HFFc6 (cell line): ENCODE results near the gene FASTKD2. TPM values are rescaled to one million over a fixed set of nuclear protein-coding genes. Genes with fewer than 3 reads are reported as not detected.

Experiments used
- DNase-seq: peaks from one replicate; pipeline ENCODE4 v3.0.0-alpha.2; 2018
- H3K27ac Mint-ChIP-seq: 2 replicates; pipeline ENCODE4 v1.8.0; 2020; ENCODE audit warnings: mild to moderate bottlenecking, mixed read lengths
- H3K27me3 Mint-ChIP-seq: 2 replicates; pipeline ENCODE4 v1.8.0; 2021; ENCODE audit warnings: mild to moderate bottlenecking, moderate library complexity, mixed read lengths; ENCODE audit not compliant: insufficient read depth
- H3K36me3 Mint-ChIP-seq: 2 replicates; pipeline ENCODE4 v1.8.0; 2021; ENCODE audit warnings: low read depth, mixed read lengths
- H3K4me1 Mint-ChIP-seq: 2 replicates; pipeline ENCODE4 v1.8.0; 2020; ENCODE audit warnings: low read depth, mixed read lengths
- H3K4me3 Mint-ChIP-seq: 2 replicates; pipeline ENCODE4 v1.8.0; 2020; ENCODE audit warnings: mild to moderate bottlenecking, moderate library complexity, mixed read lengths
- H3K9me3 Mint-ChIP-seq: 2 replicates; pipeline ENCODE4 v1.8.0; 2020; ENCODE audit warnings: mild to moderate bottlenecking, mixed read lengths
- total RNA-seq, 6 experiments: library from RNA; stranded (reverse); fragmentation: NEBNext Ultra II Directional; extraction: Animal tissue kit (Norgen Biotek cat#: 25700); gene quantifications; 2 replicates in 1 of 6; 3 replicates in 5 of 6; pipeline ENCODE4 v1.2.3, GENCODE V29; 2021
- TF ChIP-seq, protein P1 (sequence below): fragments of 200-600 bp; sonication (generic); IDR thresholded peaks from 2 replicates; pipeline ENCODE4 v1.5.0; 2021; ENCODE audit warnings: antibody characterized with exemption, mild to moderate bottlenecking

Gene FASTKD2
- total RNA-seq, 6 experiments from 2014 or later: 20.3 to 27.2 (median 25.4) TPM

DNA sequence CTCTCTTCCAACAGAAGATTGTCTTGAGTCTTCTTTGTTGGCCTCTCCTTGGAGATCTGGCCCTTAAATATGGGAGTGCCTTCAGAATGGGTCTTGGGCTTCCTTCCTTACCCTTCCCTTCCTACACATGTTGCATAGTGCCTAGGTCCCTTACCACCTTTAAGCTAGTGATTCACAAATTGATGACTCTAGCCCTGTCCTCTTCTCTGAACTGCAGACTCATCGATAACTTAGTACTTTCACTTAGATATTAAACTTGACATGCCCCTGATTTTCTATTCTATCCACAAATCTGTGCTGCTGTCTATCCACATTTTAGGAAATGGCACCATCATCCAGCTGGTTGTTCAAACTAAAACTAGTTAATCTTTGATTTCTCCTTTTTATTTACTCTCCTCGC lies 38.1 kb upstream of the FASTKD2 start:
- no peak for DNase-seq
- H3K4me1 Mint-ChIP-seq: no peaks in the 10 kb centered on the region
- H3K9me3 Mint-ChIP-seq: no peaks in the 10 kb centered on the region
- no peak overlapping the region for H3K4me3 Mint-ChIP-seq
- H3K27ac Mint-ChIP-seq: no peak overlapping the region
- peaks cover 6% of the 10 kb centered on the region for H3K27me3 Mint-ChIP-seq
- TF ChIP-seq, protein P1, sequence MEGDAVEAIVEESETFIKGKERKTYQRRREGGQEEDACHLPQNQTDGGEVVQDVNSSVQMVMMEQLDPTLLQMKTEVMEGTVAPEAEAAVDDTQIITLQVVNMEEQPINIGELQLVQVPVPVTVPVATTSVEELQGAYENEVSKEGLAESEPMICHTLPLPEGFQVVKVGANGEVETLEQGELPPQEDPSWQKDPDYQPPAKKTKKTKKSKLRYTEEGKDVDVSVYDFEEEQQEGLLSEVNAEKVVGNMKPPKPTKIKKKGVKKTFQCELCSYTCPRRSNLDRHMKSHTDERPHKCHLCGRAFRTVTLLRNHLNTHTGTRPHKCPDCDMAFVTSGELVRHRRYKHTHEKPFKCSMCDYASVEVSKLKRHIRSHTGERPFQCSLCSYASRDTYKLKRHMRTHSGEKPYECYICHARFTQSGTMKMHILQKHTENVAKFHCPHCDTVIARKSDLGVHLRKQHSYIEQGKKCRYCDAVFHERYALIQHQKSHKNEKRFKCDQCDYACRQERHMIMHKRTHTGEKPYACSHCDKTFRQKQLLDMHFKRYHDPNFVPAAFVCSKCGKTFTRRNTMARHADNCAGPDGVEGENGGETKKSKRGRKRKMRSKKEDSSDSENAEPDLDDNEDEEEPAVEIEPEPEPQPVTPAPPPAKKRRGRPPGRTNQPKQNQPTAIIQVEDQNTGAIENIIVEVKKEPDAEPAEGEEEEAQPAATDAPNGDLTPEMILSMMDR: no peak
- H3K36me3 Mint-ChIP-seq: no peaks in the 10 kb centered on the region

DNA sequence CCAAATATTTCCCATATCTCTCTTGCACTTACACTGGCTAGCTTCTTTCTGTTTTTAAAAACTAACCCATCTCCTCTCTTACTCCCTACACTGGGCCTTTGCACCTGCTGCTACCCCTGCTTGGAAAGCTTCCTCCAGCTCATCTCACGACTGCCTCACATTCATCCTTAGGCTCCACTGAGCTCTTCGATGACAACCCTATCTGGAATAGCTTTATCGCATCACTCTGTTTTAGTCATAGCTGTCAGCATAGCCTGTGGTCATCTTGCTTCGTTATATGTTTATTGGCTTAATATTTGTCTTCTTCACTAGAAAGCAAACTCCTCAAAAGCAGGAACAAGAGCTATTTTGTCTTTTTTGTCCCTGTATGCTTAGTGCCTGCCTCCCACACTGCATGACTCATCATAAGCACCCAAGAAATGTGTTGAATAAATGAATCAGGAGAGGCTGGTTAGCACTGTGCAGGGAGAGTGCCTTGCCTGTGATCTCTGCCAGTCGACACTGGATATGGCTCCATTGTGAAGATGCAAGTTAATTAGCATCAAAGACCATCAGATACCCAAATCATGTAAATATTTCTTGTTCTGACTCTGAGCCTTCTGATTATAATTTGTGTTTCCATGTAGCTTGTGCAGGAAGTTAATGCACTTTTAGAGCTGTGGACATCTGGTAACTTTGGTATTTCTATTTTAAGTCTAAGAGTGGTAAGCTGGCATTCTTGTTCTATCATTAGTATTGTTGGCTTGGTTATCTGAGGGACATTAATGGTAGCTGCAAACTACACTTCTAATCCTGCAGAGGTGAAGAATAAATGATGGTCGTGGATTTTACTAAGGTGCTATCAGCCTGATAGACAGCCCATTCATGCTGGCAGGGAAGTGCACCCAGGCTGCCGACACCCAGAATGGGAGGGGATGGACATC lies 36.9 kb upstream of the FASTKD2 start:
- DNase-seq: no peak

DNA sequence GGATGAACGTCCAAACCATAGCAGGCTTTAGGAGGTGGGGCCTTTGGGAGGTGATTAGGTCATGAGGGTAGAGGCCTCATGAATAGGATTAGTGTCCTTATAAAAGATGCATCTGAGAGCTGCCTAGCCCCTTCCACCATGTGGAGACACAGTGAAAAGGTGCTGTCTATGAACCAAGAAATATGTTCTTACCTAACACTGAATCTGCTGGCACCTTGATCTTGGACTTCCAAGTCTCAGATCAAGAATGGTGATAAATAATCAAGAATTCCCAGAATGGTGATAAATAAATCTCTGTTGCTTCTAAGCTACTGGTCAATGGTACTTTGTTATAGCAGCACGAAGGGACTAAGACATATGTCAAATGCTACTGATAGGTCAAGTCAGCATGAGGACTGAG lies 32.1 kb upstream of the FASTKD2 start:
- H3K27me3 Mint-ChIP-seq: peaks cover 6% of the 10 kb centered on the region
- no peaks in the 10 kb centered on the region for H3K36me3 Mint-ChIP-seq
- no peaks in the 10 kb centered on the region for H3K9me3 Mint-ChIP-seq
- no peak overlapping the region for H3K27ac Mint-ChIP-seq
- TF ChIP-seq, protein P1: no peak
- DNase-seq: no peak
- no peaks in the 10 kb centered on the region for H3K4me1 Mint-ChIP-seq
- H3K4me3 Mint-ChIP-seq: no peak overlapping the region

More for the DNA sequence above, 36.9 kb upstream of the FASTKD2 start:
- Mint-ChIP-seq H3K27ac (no peak overlapping the region), H3K9me3 (no peaks in the 10 kb centered on the region), H3K4me1 (no peaks in the 10 kb centered on the region), H3K4me3 (no peak overlapping the region), H3K36me3 (no peaks in the 10 kb centered on the region), H3K27me3 (peaks cover 6% of the 10 kb centered on the region)
- TF ChIP-seq, protein P1: no peak

DNA sequence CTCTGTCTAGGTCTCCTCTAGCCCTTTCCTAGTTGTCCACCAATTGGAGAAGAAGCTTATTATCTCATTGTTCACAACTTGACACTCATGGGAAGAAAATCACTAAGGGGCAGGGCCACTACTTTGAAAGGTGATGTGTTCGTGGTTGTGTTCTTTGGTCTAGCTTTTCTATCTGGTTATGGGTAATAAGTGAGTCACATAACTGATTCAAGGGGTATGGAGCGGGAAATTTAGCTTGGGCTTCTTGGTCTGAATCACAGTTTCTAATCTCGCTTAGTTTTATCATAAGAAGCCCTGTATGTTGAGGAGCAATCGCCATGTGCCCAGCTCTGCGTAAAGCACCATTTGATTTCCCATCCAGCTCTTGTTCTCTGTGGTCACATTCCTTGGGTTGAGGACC lies 28.5 kb upstream of the FASTKD2 start:
- Mint-ChIP-seq H3K9me3 (no peaks in the 10 kb centered on the region), H3K4me3 (no peak overlapping the region), H3K27ac (no peak overlapping the region), H3K36me3 (no peaks in the 10 kb centered on the region), H3K27me3 (no peaks in the 10 kb centered on the region), H3K4me1 (no peaks in the 10 kb centered on the region)
- no peak for DNase-seq
- TF ChIP-seq, protein P1: no peak

DNA sequence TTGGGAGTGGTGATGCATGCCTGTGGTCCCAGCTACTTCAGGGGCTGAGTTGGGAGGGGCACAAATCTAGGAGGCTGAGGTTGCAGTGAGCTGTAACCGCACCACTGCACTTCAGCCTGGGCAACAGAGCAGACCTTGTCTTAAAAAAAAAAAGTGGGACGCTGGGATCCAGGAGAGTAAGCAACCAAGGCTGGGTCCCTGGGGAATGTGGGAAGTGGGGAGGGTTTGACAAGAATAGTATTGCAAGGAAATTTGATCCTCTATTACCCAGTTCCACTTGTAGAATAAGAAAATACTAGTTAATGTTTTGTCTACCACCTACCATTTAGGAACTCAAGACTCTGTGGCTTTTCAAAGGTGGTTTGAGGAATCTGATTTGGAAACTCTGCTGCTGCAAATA lies 26.1 kb upstream of the FASTKD2 start:
- no peak for DNase-seq
- no peaks in the 10 kb centered on the region for H3K36me3 Mint-ChIP-seq
- no peak overlapping the region for H3K4me3 Mint-ChIP-seq
- no peaks in the 10 kb centered on the region for H3K9me3 Mint-ChIP-seq
- no peak overlapping the region for H3K27ac Mint-ChIP-seq
- TF ChIP-seq, protein P1: no peak
- H3K27me3 Mint-ChIP-seq: no peaks in the 10 kb centered on the region
- H3K4me1 Mint-ChIP-seq: no peaks in the 10 kb centered on the region
